ENCODE data around the gene INSIG1.

The INSIG1 gene

GRCh38 chr7:155333346-155334234 lies 35.9 kb downstream of the INSIG1 start:
- no peak for DNase-seq

- DNase-seq: no peak
Observed at GRCh38 chr7:155336812-155337602, 39.3 kb downstream of the INSIG1 start.

- DNase-seq: no peak
Observed at GRCh38 chr7:155337946-155338631, 40.4 kb downstream of the INSIG1 start.

GRCh38 chr7:155338632-155339320 lies 41.1 kb downstream of the INSIG1 start:
- DNase-seq: no peak

GRCh38 chr7:155339474-155339873 lies 41.8 kb downstream of the INSIG1 start:
- DNase-seq: no peak

- no peak for DNase-seq
Observed at GRCh38 chr7:155340071-155340531, 42.4 kb downstream of the INSIG1 start.

- no peak for DNase-seq
Observed at GRCh38 chr7:155340721-155341120, 43.0 kb downstream of the INSIG1 start.

- DNase-seq: no peak
Observed at GRCh38 chr7:155341463-155341983, 43.8 kb downstream of the INSIG1 start.

GRCh38 chr7:155342313-155342712 lies 44.6 kb downstream of the INSIG1 start:
- no peak for DNase-seq

- no peak for DNase-seq
Observed at GRCh38 chr7:155343150-155343549, 45.5 kb downstream of the INSIG1 start.

- DNase-seq: no peak
Observed at GRCh38 chr7:155343661-155344121, 46.0 kb downstream of the INSIG1 start.

- DNase-seq: no peak
Observed at GRCh38 chr7:155344270-155344617, 46.6 kb downstream of the INSIG1 start.

- DNase-seq: peak; percentile 89 to 90
Observed at GRCh38 chr7:155344618-155345433, 47.1 kb downstream of the INSIG1 start.

GRCh38 chr7:155345490-155345889 lies 47.8 kb downstream of the INSIG1 start:
- DNase-seq: no peak

- DNase-seq: no peak
Observed at GRCh38 chr7:155346285-155346684, 48.6 kb downstream of the INSIG1 start.

- DNase-seq: no peak
Observed at GRCh38 chr7:155348806-155349205, 51.1 kb downstream of the INSIG1 start.

- DNase-seq: no peak
Observed at GRCh38 chr7:155349601-155350331, 52.1 kb downstream of the INSIG1 start.

GRCh38 chr7:155351120-155351870 lies 53.6 kb downstream of the INSIG1 start:
- DNase-seq: no peak

GRCh38 chr7:155352076-155352752 lies 54.5 kb downstream of the INSIG1 start:
- DNase-seq: no peak

Measured in inflammatory macrophage treated with lipopolysaccharide for 1 hour (primary cell).